Central memory CD8-positive, alpha-beta T cell (primary cell): ENCODE data around the gene CELA1.

Experiments
- ATAC-seq: fragments of 150-1000 bp; cut with Tn5 transposase; replicated peaks from 2 replicates; pipeline ENCODE4 v1.10.0; 2022; ENCODE audit warnings: mild to moderate bottlenecking, moderate FRiP score, moderate number of reproducible peaks; ENCODE audit not compliant: poor library complexity, severe bottlenecking; ENCODE audit errors: extremely low read depth
- DNase-seq, 2 donors: peaks; one replicate each; pipeline ENCODE4 v3.0.0; 2021; ENCODE audit warnings: low spot score in 2 of 2
- H3K27ac Mint-ChIP-seq: one replicate; pipeline ENCODE4 v1.8.0; 2022; ENCODE audit warnings: low read depth, mild to moderate bottlenecking, moderate library complexity, mixed read lengths
- H3K27me3 Mint-ChIP-seq: one replicate; pipeline ENCODE4 v1.8.0; 2022; ENCODE audit warnings: mixed read lengths
- H3K36me3 Mint-ChIP-seq: one replicate; pipeline ENCODE4 v1.8.0; 2022; ENCODE audit warnings: mild to moderate bottlenecking, moderate library complexity, mixed read lengths; ENCODE audit not compliant: insufficient read depth
- H3K4me1 Mint-ChIP-seq: one replicate; pipeline ENCODE4 v1.8.0; 2022; ENCODE audit warnings: mixed read lengths
- H3K4me3 Mint-ChIP-seq: one replicate; pipeline ENCODE4 v1.8.0; 2022; ENCODE audit warnings: mild to moderate bottlenecking, moderate library complexity, mixed read lengths
- H3K9me3 Mint-ChIP-seq: one replicate; pipeline ENCODE4 v1.8.0; 2022; ENCODE audit warnings: mixed read lengths

CELA1 gene

GRCh38 chr12:51346581-51346980, at the start of gene CELA1:
Gene CELA1 (minus strand): TSS chr12:51346679. CDS start chr12:51346638, 41 bp downstream.
- H3K4me3 Mint-ChIP-seq, result no peak within 1 kb of the TSS
- peaks cover 2% of the 10 kb centered on the region for H3K4me1 Mint-ChIP-seq
- ATAC-seq (no peak), DNase-seq (no peak)
- no peaks in the 10 kb centered on the region for H3K9me3 Mint-ChIP-seq
- H3K27ac Mint-ChIP-seq, result no peak within 1 kb of the TSS
- peaks cover under 1% of the 10 kb centered on the region for H3K36me3 Mint-ChIP-seq
- H3K27me3 Mint-ChIP-seq, result no peaks in the 10 kb centered on the region

GRCh38 chr12:51395283-51396230, 49.1 kb upstream of the CELA1 start:
- Mint-ChIP-seq H3K27me3 (no peaks in the 10 kb centered on the region), H3K4me3 (peak overlapping the region; percentile 70)

GRCh38 chr12:51393676-51394545, 47.4 kb upstream of the CELA1 start:
- Mint-ChIP-seq H3K27ac (peak overlapping the region; percentile 94), H3K9me3 (no peaks in the 10 kb centered on the region), H3K27me3 (no peaks in the 10 kb centered on the region), H3K4me1 (peaks cover 61% of the 10 kb centered on the region), H3K4me3 (peak overlapping the region; percentile 70), H3K36me3 (peaks cover 8% of the 10 kb centered on the region)
- ATAC-seq, result peak; percentile 67
- no peak for DNase-seq

More at GRCh38 chr12:51395283-51396230, 49.1 kb upstream of the CELA1 start:
- ATAC-seq (peak; percentile 16), DNase-seq (no peak)
- Mint-ChIP-seq H3K27ac (peak overlapping the region; percentile 94), H3K4me1 (peaks cover 47% of the 10 kb centered on the region), H3K36me3 (peaks cover 8% of the 10 kb centered on the region), H3K9me3 (no peaks in the 10 kb centered on the region)

- DNase-seq (no peak), ATAC-seq (no peak)
- H3K4me3 Mint-ChIP-seq, result peak overlapping the region; percentile 99
- peaks cover 74% of the 10 kb centered on the region for H3K4me1 Mint-ChIP-seq
- H3K9me3 Mint-ChIP-seq, result no peaks in the 10 kb centered on the region
- H3K27me3 Mint-ChIP-seq, result no peaks in the 10 kb centered on the region
- peaks cover 8% of the 10 kb centered on the region for H3K36me3 Mint-ChIP-seq
- H3K27ac Mint-ChIP-seq, result peak overlapping the region; percentile 94
These were observed 46.2 kb upstream of the CELA1 start for GRCh38 chr12:51392556-51393237.

- DNase-seq (peak; percentile 48 to 50), ATAC-seq (peak; percentile 54)
- peak within 1 kb of the TSS; percentile 99 for H3K4me3 Mint-ChIP-seq
- H3K27ac Mint-ChIP-seq, result peak within 1 kb of the TSS; percentile 94
- no peaks in the 10 kb centered on the region for H3K27me3 Mint-ChIP-seq
- H3K9me3 Mint-ChIP-seq, result no peaks in the 10 kb centered on the region
- peaks cover 78% of the 10 kb centered on the region for H3K4me1 Mint-ChIP-seq
- H3K36me3 Mint-ChIP-seq, result peaks cover 8% of the 10 kb centered on the region
These were observed 45.0 kb upstream of the CELA1 start, which contains the start of gene GALNT6 for GRCh38 chr12:51391283-51392123. Gene GALNT6 (minus strand): TSS chr12:51391406. CDS start chr12:51379781, 11,625 bp downstream.

- peak; percentile 10 for ATAC-seq
- Mint-ChIP-seq H3K27me3 (no peaks in the 10 kb centered on the region), H3K9me3 (no peaks in the 10 kb centered on the region), H3K36me3 (peaks cover 8% of the 10 kb centered on the region), H3K4me1 (peaks cover 73% of the 10 kb centered on the region), H3K27ac (peak overlapping the region; percentile 94), H3K4me3 (peak overlapping the region; percentile 99)
- DNase-seq, result no peak
These were observed 44.4 kb upstream of the CELA1 start for GRCh38 chr12:51390891-51391282.

- Mint-ChIP-seq H3K4me1 (peaks cover 72% of the 10 kb centered on the region), H3K4me3 (peak overlapping the region; percentile 99), H3K36me3 (peaks cover 8% of the 10 kb centered on the region), H3K27me3 (no peaks in the 10 kb centered on the region), H3K27ac (peak overlapping the region; percentile 94), H3K9me3 (no peaks in the 10 kb centered on the region)
- DNase-seq (no peak), ATAC-seq (no peak)
These were observed 44.0 kb upstream of the CELA1 start for GRCh38 chr12:51390457-51390856.

- Mint-ChIP-seq H3K4me1 (peaks cover 65% of the 10 kb centered on the region), H3K4me3 (no peak overlapping the region), H3K9me3 (no peaks in the 10 kb centered on the region), H3K27ac (peak overlapping the region; percentile 94), H3K27me3 (no peaks in the 10 kb centered on the region), H3K36me3 (peaks cover 9% of the 10 kb centered on the region)
- DNase-seq, result no peak
- no peak for ATAC-seq
These were observed 43.0 kb upstream of the CELA1 start for GRCh38 chr12:51389302-51389999.

GRCh38 chr12:51388846-51389245, 42.4 kb upstream of the CELA1 start:
- H3K4me3 Mint-ChIP-seq, result no peak overlapping the region
- ATAC-seq (no peak), DNase-seq (no peak)
- no peaks in the 10 kb centered on the region for H3K27me3 Mint-ChIP-seq
- H3K9me3 Mint-ChIP-seq, result no peaks in the 10 kb centered on the region
- H3K27ac Mint-ChIP-seq, result peak overlapping the region; percentile 94
- H3K4me1 Mint-ChIP-seq, result peaks cover 63% of the 10 kb centered on the region
- peaks cover 9% of the 10 kb centered on the region for H3K36me3 Mint-ChIP-seq

GRCh38 chr12:51388069-51388799, 41.8 kb upstream of the CELA1 start:
- no peak overlapping the region for H3K4me3 Mint-ChIP-seq
- no peak for DNase-seq
- no peaks in the 10 kb centered on the region for H3K9me3 Mint-ChIP-seq
- no peak for ATAC-seq
- no peaks in the 10 kb centered on the region for H3K27me3 Mint-ChIP-seq
- peaks cover 63% of the 10 kb centered on the region for H3K4me1 Mint-ChIP-seq
- H3K27ac Mint-ChIP-seq, result peak overlapping the region; percentile 94
- H3K36me3 Mint-ChIP-seq, result peaks cover 9% of the 10 kb centered on the region
